Measurements from ENCODE around the gene DPF3.

Gene DPF3

DNA sequence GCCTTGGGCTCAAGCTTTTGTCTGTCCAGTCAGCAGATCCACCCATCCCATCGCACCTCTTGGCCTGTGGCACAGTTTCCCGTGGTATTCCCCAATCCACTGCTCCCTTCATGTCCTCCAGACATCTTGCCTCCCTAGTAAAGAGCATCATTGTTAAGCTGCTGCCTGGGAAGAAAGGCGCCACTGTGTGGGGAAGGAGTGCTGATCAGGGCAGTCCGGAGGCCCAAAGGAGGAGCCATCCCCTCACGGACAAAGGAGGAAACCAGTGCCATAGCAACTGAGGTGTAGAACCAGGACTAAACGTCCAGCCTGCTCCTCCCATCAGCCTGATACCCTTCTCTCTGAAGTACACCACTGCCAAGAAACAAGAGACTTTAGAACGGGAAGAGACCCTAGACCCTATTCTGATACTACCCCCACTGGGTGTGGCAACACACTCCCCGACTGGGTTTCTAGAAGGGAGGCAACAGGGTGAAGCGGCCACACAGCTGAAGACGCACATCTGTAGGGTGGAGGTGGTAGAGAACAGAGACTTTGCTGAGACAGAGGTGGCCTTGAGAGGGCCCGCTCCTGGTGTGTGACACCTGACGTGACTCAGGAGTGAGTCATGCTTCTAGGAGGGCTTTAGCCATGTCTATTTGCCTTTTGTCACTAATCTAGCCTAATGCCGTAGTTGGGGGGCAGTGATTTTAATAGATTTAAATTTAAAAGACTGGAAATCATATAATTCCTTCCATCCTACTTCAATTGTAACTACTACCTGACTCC lies 185.0 kb downstream of the DPF3 start:
- no peak for DNase-seq

- DNase-seq: no peak
Measured at GRCh38 chr14:72708222-72708621, 185.7 kb downstream of the DPF3 start.

DNA sequence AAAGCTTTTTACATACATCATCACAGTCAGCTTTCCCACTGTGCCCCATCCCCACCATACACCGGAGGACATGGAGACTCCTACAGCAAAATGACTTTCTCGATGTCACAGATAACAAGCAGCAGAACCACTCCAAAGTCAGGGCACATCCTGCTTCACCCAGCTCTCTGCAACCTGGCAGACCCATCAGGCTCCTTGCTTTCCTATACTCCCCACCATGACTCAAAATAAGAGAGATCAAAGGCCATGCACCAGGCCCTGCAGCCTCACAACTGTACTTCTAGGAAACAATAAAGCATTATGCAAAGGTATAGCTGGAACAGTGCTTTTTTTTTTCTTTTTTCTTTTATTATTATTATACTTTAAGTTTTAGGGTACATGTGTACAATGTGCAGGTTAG lies 187.4 kb downstream of the DPF3 start:
- no peak for DNase-seq

- peak; percentile 86 to 91 for DNase-seq
Measured at GRCh38 chr14:72704502-72704901, 189.4 kb downstream of the DPF3 start.

GRCh38 chr14:72701605-72702004 lies 192.3 kb downstream of the DPF3 start:
- DNase-seq: peak; percentile 67 to 91

GRCh38 chr14:72701237-72701565 lies 192.7 kb downstream of the DPF3 start:
- no peak for DNase-seq

GRCh38 chr14:72700338-72701236 lies 193.3 kb downstream of the DPF3 start:
- no peak for DNase-seq

DNA sequence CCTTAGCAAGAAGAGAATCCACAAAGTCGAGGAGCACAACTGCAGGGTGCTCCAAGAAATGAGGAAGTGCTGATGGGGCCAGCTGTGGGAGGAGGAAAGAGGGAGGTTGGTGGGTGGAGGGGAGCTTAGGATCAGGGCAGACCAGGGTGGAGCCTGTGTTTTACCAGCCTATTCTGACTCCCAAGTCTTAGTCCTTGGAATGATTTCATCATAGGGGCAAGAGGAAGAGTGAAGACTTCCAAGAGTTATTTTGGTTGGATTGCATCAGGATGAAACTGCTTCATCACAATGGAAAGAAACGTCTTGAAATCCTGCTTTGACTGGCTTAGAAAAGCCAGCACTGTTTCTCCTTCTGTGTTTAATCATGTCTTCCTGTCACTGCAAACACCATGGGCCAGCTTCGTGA lies 194.0 kb downstream of the DPF3 start:
- peak; percentile 95 to 97 for DNase-seq

DNA sequence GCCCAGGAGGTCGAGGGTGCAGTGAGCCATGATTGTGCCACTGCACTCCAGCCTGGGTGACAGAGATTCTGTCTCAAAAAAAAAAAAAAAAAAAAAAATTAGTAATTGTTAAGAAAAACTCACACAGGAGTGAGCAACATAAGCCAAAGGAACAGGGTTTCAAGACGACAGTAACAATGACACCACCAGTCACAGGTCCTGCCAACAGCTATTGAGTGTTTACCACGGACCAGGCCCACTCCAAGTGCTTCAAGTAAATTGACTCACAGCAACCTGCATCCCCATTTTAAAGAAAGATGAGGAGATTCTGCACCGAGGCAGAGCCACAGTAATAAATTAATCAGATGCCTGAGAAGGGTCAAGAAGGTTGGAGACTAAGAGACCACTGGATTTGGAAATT lies 194.5 kb downstream of the DPF3 start:
- DNase-seq: peak in 1 of 2 donors; percentile 88

- no peak for DNase-seq
Measured at GRCh38 chr14:72692696-72693095, 201.2 kb downstream of the DPF3 start.

DNA sequence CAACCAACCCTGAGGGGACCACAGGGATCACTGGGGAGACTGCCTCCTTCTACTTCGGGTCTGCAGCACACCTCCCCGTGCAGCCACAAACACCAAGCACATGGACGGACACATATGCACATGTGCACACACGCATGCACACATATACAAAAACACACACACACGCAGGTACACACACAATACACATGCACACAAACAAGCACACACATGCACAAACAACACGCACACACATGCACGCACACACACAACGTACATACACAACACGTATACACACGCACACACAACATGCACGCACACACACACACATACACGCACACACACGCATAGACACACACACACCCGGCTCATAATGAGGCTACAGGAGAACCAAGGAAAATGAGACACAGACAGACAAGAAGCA lies 203.6 kb downstream of the DPF3 start:
- no peak for DNase-seq

GRCh38 chr14:72688990-72689671 lies 204.8 kb downstream of the DPF3 start:
- DNase-seq: no peak

DNA sequence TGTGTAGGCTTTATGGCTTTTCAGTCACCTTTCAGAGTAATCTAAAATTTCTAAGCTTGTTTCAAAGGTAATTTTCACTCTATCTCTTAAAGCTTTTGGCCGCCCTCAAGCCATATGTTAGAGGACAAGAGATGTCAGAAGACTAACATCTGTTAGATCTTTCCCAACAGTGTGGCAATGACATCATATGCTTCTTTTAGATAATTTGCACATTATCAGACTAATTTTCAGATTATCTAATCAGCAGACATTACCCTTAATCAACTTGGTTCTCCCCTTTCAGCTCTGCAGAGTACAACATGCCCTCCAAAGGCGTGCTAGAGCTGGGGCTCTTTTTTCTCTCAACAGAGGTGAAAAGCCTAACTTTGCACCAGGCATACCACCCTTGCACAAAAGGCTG lies 207.1 kb downstream of the DPF3 start:
- peak in 1 of 2 donors; percentile 6 for DNase-seq

GRCh38 chr14:72686101-72686500 lies 207.8 kb downstream of the DPF3 start:
- peak; percentile 24 to 44 for DNase-seq

DNA sequence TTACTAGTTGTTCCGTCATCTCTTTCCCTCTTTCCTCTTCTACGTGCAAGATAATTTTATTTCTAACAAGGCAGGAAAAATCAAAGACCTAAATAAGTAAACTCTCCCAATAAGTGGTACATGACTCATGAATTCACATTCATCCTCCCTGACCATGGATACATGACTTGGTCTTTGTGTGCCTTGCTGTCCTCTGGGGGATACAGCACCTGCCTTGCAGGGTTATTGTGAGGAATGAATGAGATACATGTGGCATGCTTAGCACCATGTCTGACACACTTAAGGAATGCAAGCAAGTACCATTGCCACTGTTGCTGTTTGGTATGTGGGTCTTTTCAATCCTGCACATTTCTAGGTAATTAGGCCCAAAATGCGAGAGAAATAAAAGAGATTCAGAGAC lies 208.4 kb downstream of the DPF3 start:
- no peak for DNase-seq

GRCh38 chr14:72683787-72684186 lies 210.1 kb downstream of the DPF3 start:
- DNase-seq: no peak

DNA sequence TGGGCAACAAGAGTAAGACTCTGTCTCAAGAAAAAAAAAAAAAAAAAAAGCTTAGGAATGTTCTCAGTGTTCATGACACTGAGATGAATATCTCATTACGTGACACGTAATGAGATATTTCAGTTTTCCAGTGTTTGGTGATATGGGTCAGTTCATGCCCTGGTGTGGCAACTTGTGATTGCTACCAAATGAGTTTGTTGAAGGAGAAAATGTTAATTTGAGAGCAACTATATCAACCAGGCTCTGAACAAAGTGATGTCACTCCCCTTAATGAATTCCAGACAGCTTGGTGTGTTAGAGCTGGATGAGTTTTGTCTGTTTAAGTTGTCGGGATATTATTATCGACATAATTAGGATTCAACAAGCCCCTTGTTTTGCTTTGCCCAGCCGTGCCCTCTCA lies 211.7 kb downstream of the DPF3 start:
- no peak for DNase-seq

GRCh38 chr14:72680853-72681640 lies 212.9 kb downstream of the DPF3 start:
- no peak for DNase-seq

GRCh38 chr14:72679536-72680151 lies 214.3 kb downstream of the DPF3 start:
- DNase-seq: no peak

GRCh38 chr14:72679141-72679535 lies 214.8 kb downstream of the DPF3 start:
- DNase-seq: no peak

DNA sequence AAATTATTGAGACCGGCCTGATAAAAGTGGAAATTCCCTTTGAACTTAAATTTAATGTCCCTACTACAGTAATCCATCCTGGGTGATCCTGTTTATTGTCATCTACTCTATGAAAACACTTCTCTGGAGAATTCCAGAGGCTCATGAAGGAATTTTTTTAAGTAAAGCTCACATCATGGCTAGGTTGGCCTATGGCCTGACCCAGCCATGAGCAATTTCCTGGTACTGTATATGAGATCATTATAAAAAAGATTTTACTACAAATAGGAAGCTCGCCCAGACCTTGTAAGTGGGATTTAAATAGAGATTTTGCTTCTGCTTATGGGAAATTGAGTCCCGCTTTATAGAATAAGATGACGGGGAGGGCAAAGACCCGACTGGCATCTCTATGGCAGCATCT lies 215.5 kb downstream of the DPF3 start:
- DNase-seq: no peak

- DNase-seq: no peak
Measured at GRCh38 chr14:72677664-72678063, 216.2 kb downstream of the DPF3 start.

Measured in inflammatory macrophage (primary cell).